Neural progenitor cell (in vitro differentiated cells): Measurements from ENCODE around the gene PRKD3. TPM values are rescaled to one million over a fixed set of nuclear protein-coding genes. Genes with fewer than 3 reads are reported as not detected.

ENCODE experiments used
- DNase-seq: peaks from one replicate; pipeline ENCODE4 v3.0.0-alpha.2; 2016; ENCODE audit warnings: low spot score
- H2AFZ ChIP-seq: fragments of 200-600 bp; sonication (generic); replicated peaks from 2 replicates; pipeline ENCODE4 v1.6.1; 2016; ENCODE audit warnings: antibody characterized with exemption
- H3F3A ChIP-seq: fragments of 200-600 bp; sonication (generic); 2 replicates; pipeline ENCODE4 v1.6.1; 2016; ENCODE audit warnings: antibody characterized with exemption, low read depth
- H3K27ac ChIP-seq: fragments of 200-600 bp; sonication (generic); 2 replicates; pipeline ENCODE4 v1.5.1; 2016; ENCODE audit warnings: mild to moderate bottlenecking
- H3K27me3 ChIP-seq: fragments of 200-600 bp; sonication (generic); 2 replicates; pipeline ENCODE4 v1.6.1; 2016; ENCODE audit warnings: mild to moderate bottlenecking, moderate library complexity
- H3K36me3 ChIP-seq: fragments of 200-600 bp; sonication (generic); 2 replicates; pipeline ENCODE4 v1.5.1; 2016
- H3K4me1 ChIP-seq: fragments of 200-600 bp; sonication (generic); 2 replicates; pipeline ENCODE4 v1.6.1; 2016; ENCODE audit warnings: mixed run types
- H3K4me2 ChIP-seq: fragments of 200-600 bp; sonication (generic); 2 replicates; pipeline ENCODE4 v1.6.1; 2016
- H3K4me3 ChIP-seq: fragments of 200-600 bp; sonication (generic); 2 replicates; pipeline ENCODE4 v1.5.1; 2016
- H3K79me2 ChIP-seq: fragments of 200-600 bp; sonication (generic); 2 replicates; pipeline ENCODE4 v1.6.1; 2016; ENCODE audit warnings: low read depth
- H3K9ac ChIP-seq: fragments of 200-600 bp; sonication (generic); 2 replicates; pipeline ENCODE4 v1.6.1; 2016
- H3K9me3 ChIP-seq: fragments of 200-600 bp; sonication (generic); 2 replicates; pipeline ENCODE4 v1.5.1; 2016; ENCODE audit warnings: low read depth
- H4K20me1 ChIP-seq: fragments of 200-600 bp; sonication (generic); 2 replicates; pipeline ENCODE4 v1.6.1; 2016; ENCODE audit warnings: low read depth
- H3K27ac Mint-ChIP-seq: 3 replicates; pipeline ENCODE4 v1.8.0; 2021; ENCODE audit warnings: mixed read lengths
- H3K27me3 Mint-ChIP-seq: 2 replicates; pipeline ENCODE4 v1.8.0; 2022; ENCODE audit warnings: low read depth, mild to moderate bottlenecking, inconsistent platforms, moderate library complexity, mixed read lengths; ENCODE audit not compliant: insufficient read depth
- H3K36me3 Mint-ChIP-seq: 3 replicates; pipeline ENCODE4 v1.8.0; 2021; ENCODE audit warnings: mixed read lengths
- H3K4me1 Mint-ChIP-seq: 3 replicates; pipeline ENCODE4 v1.8.0; 2021; ENCODE audit warnings: mixed read lengths
- H3K4me3 Mint-ChIP-seq: 3 replicates; pipeline ENCODE4 v1.8.0; 2021; ENCODE audit warnings: mild to moderate bottlenecking, moderate library complexity, mixed read lengths
- H3K9me3 Mint-ChIP-seq: 3 replicates; pipeline ENCODE4 v1.8.0; 2020; ENCODE audit warnings: mixed read lengths
- EZH2 ChIP-seq: fragments of 200-600 bp; sonication (generic); IDR thresholded peaks from 2 replicates; pipeline ENCODE4 v1.6.1; 2017; ENCODE audit warnings: antibody characterized with exemption, mild to moderate bottlenecking, moderate library complexity
- EZH2phosphoT487 ChIP-seq: fragments of 200-600 bp; sonication (generic); IDR thresholded peaks from 2 replicates; pipeline ENCODE4 v1.6.1; 2017; ENCODE audit warnings: antibody characterized with exemption
- total RNA-seq: library from RNA; depleted of rRNA; stranded (reverse); fragments of >200 nt; gene quantifications from 2 replicates; pipeline ENCODE4 v1.2.3, GENCODE V29; 2015; ENCODE audit warnings: low replicate concordance
- TF ChIP-seq, protein P1 (sequence below): fragments of 200-600 bp; sonication (generic); IDR thresholded peaks from 2 replicates; pipeline ENCODE4 v1.5.1; 2017; ENCODE audit warnings: antibody characterized with exemption, mild to moderate bottlenecking

The PRKD3 gene
- total RNA-seq, 1 donor from 2014 or later: 95.9 TPM

DNA sequence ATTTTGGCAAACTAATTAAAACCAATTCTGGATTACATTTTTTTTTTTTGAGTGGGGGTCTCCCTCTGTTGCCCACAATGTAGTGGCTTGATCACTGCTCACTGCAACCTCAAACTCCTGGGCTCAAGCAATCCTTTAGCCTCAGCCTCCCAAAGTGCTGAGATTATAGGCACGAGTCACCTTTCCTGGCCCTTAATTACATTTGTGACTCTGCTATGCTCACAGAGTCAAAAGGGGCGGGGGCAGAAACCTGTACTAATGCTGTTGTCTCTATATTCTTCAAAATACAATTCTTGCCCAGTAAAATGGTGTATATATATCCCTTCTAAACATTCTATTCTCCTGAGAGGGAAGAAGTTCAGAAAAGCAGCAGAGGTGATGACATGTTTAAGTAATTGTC is 23.2 kb downstream of the PRKD3 start:
- H4K20me1 ChIP-seq: peaks cover 57% of the 10 kb centered on the region

DNA sequence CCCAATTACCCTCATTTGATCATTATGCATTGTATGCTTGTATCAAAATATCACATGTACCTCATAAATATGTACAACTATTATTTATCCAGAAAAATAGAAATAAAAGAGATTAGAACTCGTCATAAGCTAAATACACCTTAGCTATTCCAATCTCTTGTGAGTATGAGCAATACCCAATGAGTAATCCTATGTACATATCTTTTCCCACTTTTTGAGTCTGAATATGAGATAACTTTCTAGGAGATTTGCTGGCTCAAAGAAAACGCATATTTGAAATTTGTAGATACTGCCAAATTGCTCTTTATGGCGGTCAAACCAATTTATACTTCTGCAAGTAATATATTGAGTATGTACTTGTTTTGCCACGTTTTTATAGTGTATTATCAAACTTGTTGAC is 24.1 kb downstream of the PRKD3 start:
- Mint-ChIP-seq H3K27me3 (no peaks in the 10 kb centered on the region), H3K9me3 (peaks cover 7% of the 10 kb centered on the region), H3K4me1 (no peaks in the 10 kb centered on the region), H3K4me3 (no peak overlapping the region), H3K36me3 (peaks cover 28% of the 10 kb centered on the region), H3K27ac (no peak overlapping the region)
- Histone ChIP-seq H3K4me3 (no peak overlapping the region), H3K9ac (no peak overlapping the region), H3K36me3 (no peaks in the 10 kb centered on the region), H3K4me1 (peaks cover 10% of the 10 kb centered on the region), H3K4me2 (no peak overlapping the region), H3K27ac (no peak overlapping the region), H4K20me1 (peaks cover 54% of the 10 kb centered on the region), H3K79me2 (peaks cover 98% of the 10 kb centered on the region), H2AFZ (no peak overlapping the region), H3K27me3 (no peaks in the 10 kb centered on the region), H3K9me3 (no peaks in the 10 kb centered on the region), H3F3A (peaks cover 7% of the 10 kb centered on the region)
- no peak for DNase-seq
- TF ChIP-seq EZH2 (no peak), EZH2phosphoT487 (no peak)
- TF ChIP-seq, protein P1, sequence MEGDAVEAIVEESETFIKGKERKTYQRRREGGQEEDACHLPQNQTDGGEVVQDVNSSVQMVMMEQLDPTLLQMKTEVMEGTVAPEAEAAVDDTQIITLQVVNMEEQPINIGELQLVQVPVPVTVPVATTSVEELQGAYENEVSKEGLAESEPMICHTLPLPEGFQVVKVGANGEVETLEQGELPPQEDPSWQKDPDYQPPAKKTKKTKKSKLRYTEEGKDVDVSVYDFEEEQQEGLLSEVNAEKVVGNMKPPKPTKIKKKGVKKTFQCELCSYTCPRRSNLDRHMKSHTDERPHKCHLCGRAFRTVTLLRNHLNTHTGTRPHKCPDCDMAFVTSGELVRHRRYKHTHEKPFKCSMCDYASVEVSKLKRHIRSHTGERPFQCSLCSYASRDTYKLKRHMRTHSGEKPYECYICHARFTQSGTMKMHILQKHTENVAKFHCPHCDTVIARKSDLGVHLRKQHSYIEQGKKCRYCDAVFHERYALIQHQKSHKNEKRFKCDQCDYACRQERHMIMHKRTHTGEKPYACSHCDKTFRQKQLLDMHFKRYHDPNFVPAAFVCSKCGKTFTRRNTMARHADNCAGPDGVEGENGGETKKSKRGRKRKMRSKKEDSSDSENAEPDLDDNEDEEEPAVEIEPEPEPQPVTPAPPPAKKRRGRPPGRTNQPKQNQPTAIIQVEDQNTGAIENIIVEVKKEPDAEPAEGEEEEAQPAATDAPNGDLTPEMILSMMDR: no peak

More for the DNA sequence above, 23.2 kb downstream of the PRKD3 start:
- no peak for DNase-seq
- peaks cover 98% of the 10 kb centered on the region for H3K79me2 ChIP-seq
- Mint-ChIP-seq H3K27me3 (no peaks in the 10 kb centered on the region), H3K4me1 (no peaks in the 10 kb centered on the region), H3K4me3 (no peak overlapping the region), H3K9me3 (peaks cover 7% of the 10 kb centered on the region), H3K27ac (no peak overlapping the region), H3K36me3 (peaks cover 28% of the 10 kb centered on the region)
- H3K4me2 ChIP-seq: no peak overlapping the region
- H3K36me3 ChIP-seq: no peaks in the 10 kb centered on the region
- no peak overlapping the region for H2AFZ ChIP-seq
- H3K4me3 ChIP-seq: no peak overlapping the region
- no peak overlapping the region for H3K9ac ChIP-seq
- no peak overlapping the region for H3K27ac ChIP-seq
- H3K4me1 ChIP-seq: peaks cover 10% of the 10 kb centered on the region
- H3K9me3 ChIP-seq: no peaks in the 10 kb centered on the region
- H3F3A ChIP-seq: peaks cover 7% of the 10 kb centered on the region
- TF ChIP-seq EZH2: no peak
- TF ChIP-seq EZH2phosphoT487: no peak
- TF ChIP-seq, protein P1: no peak
- H3K27me3 ChIP-seq: no peaks in the 10 kb centered on the region

DNA sequence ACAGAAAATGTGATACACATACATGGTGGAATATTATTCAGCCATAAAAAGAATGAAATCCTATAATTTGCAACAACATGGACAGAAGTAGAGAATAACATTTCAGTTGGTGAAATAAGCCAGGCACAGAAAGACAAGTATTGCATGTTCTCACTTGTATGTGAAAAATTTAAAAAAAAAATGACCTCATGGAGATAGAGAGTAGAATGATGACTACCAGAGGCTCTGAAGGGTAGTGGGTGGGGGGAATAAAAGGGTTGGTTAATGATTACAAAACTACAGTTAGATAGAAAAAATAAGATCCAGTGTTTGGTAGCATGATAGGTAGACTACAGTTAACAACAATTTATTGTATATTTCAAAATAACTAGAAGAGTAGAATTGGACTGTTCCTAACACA is 24.5 kb downstream of the PRKD3 start:
- Mint-ChIP-seq H3K9me3 (peaks cover 7% of the 10 kb centered on the region), H3K4me1 (no peaks in the 10 kb centered on the region), H3K27me3 (no peaks in the 10 kb centered on the region), H3K36me3 (peaks cover 26% of the 10 kb centered on the region), H3K4me3 (no peak overlapping the region), H3K27ac (no peak overlapping the region)
- H3K36me3 ChIP-seq: no peaks in the 10 kb centered on the region
- H3K9me3 ChIP-seq: no peaks in the 10 kb centered on the region
- H3K9ac ChIP-seq: no peak overlapping the region
- DNase-seq: no peak
- peaks cover 10% of the 10 kb centered on the region for H3K4me1 ChIP-seq
- H2AFZ ChIP-seq: no peak overlapping the region
- H3F3A ChIP-seq: peaks cover 7% of the 10 kb centered on the region
- H3K79me2 ChIP-seq: peaks cover 98% of the 10 kb centered on the region
- H3K27me3 ChIP-seq: no peaks in the 10 kb centered on the region
- no peak overlapping the region for H3K4me3 ChIP-seq
- H3K27ac ChIP-seq: no peak overlapping the region
- H4K20me1 ChIP-seq: peaks cover 49% of the 10 kb centered on the region
- TF ChIP-seq EZH2: no peak
- TF ChIP-seq, protein P1: no peak
- TF ChIP-seq EZH2phosphoT487: no peak
- no peak overlapping the region for H3K4me2 ChIP-seq
